HG02763 (cell line): ENCODE measurements around the gene DTYMK.
"Not testable (repeated sequence)": the region's sequence is repeated elsewhere in the genome, so short reads cannot be mapped to it uniquely, and the experiment has no call there.

ENCODE experiments used
- ATAC-seq: cut with Tn5 transposase; IDR thresholded peaks from one replicate; pipeline ENCODE4 v1.9.1; 2021; ENCODE audit warnings: mild to moderate bottlenecking, moderate library complexity; ENCODE audit not compliant: unreplicated experiment

DTYMK gene

DNA sequence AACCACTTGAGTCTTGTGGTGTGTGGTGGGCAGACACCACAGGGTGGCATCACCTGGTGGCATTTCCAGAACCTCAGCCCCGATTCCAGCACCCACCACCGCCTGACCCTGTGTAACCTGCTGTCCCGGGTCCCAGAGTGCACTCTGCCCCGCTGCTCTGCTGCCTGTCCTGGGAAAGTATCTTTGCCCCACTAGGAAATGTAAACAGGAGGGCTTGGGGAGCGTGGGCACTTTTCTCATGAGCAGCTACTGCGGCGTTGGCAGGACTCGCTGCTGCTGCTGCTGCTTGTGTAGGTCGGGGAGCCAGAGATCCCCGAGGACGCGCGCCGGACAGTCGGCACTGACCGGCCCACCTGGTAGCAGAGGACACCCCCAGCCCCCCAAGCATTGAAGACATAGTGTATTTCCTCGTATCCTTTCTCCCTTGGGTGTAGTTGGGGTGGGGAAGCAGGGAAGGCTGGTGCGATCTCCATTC lies 13.4 kb downstream of the DTYMK start:
- ATAC-seq: no peak

- no peak for ATAC-seq
Observed at GRCh38 chr2:241672243-241673188, 14.1 kb downstream of the DTYMK start.

DNA sequence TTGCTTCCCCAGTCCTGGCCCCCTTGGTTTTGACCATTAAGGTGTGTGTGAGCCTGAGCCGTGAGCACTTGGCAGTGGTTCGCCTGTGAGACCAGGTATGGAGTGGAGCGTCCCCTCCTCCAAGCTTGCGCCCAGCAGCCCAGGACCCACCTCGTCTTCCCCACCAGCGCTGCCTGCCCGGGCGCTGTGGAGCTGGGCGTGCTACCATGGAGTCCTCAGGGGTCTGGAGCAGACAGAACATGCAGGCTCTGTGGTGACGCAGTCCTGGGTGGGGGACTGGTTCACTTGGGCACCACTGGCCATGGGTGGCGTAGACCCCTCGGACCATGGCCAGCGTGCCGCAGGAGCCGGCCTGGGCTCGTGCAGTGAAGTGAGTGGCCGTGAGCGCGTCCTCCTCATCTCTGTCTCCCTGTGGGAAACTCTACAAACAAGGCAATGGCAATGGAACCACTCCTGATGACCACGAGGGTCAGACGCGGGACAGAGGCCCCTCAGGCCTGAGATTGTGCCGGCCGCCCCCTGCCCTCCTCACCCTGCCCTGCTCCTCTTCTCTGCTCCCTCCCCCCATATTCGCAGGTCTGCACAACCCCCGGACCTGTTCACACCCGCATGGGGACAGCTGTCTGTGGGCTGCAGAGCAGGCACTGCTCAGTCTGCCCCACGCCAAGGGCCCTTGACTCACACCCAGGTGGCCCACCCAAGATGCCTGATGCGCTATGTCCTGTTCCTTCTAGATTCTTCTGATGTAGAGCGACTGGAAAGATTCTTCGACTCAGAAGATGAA lies 15.0 kb downstream of the DTYMK start:
- no peak for ATAC-seq

DNA sequence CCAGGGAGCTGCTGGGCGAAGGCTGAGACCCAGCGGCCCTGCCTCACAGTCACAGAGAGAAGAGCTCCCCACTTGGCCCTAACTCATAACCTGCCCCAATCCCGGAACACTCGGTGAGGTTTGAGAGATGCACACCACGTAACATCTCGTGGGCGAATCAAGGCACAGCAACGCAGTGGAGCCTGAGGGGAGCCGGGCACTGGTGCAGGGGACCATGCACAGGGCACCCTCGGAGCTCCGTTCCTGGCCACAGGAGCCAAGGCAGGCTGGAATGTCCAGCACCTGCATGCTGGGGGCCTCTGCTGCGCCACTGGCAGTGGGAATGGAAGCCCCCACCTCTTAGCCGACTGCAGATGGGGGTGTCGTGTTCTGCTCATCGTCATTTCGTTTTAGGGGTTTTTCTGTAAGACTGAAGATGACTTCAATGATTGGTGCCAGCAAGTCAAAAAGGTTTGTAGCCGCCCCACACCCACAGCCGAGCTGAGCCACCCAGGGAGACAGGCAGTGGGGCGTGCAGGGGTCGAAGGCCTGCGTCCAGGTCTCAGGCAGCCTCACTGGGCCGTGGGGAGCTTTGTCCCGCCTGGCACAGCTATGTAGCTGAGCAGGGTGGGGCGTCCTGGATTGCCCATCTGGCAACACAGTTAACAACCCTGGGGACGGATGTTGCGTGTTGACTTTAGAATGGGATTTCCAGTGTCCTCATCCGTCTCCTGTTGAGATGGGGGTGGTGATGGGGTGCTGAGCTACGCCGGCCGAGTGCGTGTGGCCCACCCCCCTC lies 16.1 kb downstream of the DTYMK start:
- ATAC-seq: no peak

GRCh38 chr2:241668839-241669238 lies 17.8 kb downstream of the DTYMK start:
- no peak for ATAC-seq

GRCh38 chr2:241668354-241668753 lies 18.3 kb downstream of the DTYMK start:
- no peak for ATAC-seq

GRCh38 chr2:241666627-241667400 lies 19.8 kb downstream of the DTYMK start:
- no peak for ATAC-seq

GRCh38 chr2:241665731-241666440 lies 20.7 kb downstream of the DTYMK start:
- no peak for ATAC-seq

DNA sequence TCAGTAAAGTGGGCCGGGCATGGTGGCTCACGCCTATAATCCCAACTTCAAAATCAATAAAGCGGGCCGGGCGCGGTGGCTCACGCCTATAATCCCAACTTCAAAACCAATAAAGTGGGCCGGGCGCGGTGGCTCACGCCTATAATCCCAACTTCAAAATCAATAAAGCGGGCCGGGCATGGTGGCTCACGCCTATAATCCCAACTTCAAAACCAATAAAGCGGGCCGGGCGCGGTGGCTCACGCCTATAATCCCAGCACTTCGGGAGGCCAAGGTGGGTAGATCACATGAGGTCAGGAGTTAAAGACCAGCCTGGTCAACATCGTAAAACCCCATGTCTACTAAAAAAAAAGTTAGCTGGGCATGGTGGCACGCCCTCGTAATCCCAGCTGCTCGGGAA lies 23.9 kb downstream of the DTYMK start:
- ATAC-seq: not testable (repeated sequence)

DNA sequence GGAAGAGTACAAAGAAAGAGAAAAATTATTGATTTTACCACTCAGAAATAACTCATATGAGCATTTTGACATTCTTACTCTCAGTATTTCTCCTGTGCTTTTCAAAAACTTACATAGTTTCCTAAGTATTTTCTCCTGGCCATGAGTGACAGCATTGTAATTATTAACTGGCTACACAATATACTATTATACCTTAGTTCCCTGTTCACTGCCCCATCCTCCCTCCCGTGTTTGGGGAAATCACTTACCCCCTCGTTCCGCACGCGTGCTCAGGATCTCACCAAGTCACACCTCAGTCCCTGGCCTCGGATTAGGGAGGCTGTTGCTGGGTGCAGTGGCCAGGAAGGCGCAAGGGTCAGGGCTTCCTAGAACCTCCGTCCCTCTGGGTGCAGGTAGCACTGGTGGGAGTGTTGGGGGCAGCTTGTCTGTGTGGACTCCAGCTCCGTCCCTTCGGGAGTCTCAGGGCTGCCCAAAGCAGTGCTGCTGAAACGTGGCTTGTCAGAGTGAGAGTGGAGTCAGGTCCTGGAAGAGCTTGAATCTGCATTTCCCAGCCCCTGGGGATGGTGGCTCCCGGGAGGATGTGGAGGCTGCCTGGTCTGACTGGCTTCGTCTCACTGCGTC lies 25.9 kb downstream of the DTYMK start:
- no peak for ATAC-seq

- ATAC-seq: no peak
Observed at GRCh38 chr2:241659150-241659739, 27.4 kb downstream of the DTYMK start.

- ATAC-seq: no peak
Observed at GRCh38 chr2:241658296-241658695, 28.3 kb downstream of the DTYMK start.

DNA sequence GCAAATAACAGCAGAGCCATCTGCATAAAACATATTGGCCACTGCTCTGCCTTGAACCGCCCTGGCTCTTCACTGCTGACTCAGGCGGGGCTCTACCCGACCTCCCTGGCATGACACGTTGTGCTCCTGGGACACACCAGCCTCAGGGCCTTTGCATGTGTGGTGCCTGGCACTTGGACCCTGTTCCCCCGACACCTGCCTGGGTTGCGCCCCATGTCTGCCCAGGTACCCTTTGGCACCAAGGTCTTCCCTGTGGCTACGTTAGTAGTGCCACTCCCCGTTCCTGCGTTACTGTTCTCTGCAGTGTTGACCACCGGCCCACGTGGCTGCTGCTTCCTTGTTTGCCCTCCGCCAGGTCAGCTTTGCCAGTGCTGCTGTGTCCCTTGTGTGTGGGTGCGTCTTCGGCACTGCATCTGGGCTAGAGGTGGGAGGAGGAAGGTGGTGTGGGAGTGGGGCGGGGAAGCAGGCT lies 28.8 kb downstream of the DTYMK start:
- no peak for ATAC-seq

DNA sequence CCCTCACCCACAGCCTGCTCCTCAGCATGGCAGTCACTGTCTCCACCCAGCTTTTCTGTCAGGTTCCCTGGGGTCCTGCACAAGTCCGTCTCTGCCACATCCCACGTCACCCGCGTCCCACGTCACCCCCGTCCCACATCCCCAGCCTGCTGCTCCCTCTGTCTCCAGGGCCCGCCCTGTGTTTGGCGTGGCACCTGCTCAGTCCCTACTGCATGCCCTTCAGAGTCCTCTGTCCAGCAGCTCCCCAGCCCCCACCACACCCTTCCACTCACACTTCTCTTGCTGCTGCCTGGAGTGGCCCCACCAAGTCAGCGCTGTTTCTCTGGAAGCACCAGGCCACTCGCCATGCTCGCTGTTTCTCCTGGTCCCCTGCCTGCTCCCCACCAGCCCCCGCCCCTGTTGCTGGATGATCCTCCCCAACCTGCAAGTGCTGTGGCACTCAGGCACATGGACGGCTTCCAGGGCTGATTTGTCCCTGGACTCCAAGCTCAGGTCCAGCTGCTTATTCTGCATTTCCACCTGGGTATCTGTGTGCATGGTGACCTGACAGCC lies 30.3 kb downstream of the DTYMK start:
- ATAC-seq: no peak

DNA sequence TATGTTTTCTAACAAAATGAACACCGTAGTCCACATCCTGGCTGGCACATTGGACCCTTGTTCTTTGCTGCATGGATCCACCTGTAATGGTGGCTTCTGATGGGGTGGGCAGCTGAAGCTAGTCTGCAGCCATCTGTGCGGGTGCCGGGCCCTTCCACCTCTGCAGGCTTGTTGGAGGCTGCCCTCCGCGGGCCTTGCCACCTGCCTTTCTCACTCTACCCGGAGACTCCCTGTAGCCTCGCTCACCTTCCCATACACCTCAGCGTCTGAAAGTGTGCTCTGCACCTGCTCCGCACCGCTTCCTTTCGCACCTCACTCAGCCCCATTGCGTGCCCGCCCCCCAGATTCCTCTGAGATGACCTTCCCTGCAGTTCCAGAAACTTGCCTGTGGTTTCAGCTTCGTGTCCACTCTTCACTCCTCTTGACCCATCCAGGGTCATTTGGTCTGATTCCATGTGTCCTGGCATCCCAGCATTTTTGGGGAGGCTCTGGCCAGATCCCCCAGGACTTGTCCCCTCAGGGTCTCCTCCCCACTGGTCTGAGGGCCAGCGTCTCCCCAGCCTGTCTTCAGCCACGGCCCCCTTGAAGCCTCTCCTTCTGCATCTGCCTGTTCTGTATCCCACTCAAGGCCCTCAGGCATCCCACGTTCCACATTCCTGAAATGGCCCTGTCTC lies 31.0 kb downstream of the DTYMK start:
- no peak for ATAC-seq

DNA sequence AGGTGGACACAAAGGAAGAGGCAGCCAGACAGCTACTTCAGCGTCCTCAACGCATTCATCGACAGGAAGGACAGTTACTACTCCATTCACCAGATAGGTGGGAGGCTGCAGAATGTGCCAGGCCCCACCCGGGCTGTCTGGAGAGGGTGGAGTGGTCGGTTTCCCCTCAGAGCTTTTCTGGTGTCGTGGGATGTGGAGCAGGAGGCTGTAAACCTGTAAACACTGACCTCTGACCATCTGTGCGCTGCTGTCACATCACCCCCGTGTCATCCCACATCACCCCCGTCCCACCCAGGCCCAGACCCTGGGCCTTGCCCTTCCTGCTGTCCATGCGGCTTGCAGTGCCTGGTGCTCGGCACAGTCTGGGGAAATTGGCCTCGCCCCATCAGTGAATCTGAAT lies 32.1 kb downstream of the DTYMK start:
- no peak for ATAC-seq

GRCh38 chr2:241653210-241653750 lies 33.3 kb downstream of the DTYMK start:
- ATAC-seq: no peak

GRCh38 chr2:241652722-241653121 lies 33.9 kb downstream of the DTYMK start:
- no peak for ATAC-seq
